Measurements from ENCODE around the gene DRAP1. TPM values are rescaled to one million over a fixed set of nuclear protein-coding genes. Genes with fewer than 3 reads are reported as not detected.

The DRAP1 gene
- total and polyA plus RNA-seq, 2 experiments from 2014 or later: 121 to 294 TPM

- Mint-ChIP-seq H3K4me1 (peaks cover 22% of the 10 kb centered on the region), H3K4me3 (no peak overlapping the region; the same call in 2 of the 3 replicates), H3K9me3 (peaks cover 2% of the 10 kb centered on the region; the same call in 1 of the 3 replicates), H3K36me3 (ENCODE audit: low read depth) (peaks cover 9% of the 10 kb centered on the region), H3K27me3 (ENCODE audit: insufficient read depth, low read depth, poor library complexity) (peaks cover 40% of the 10 kb centered on the region), H3K27ac (no peak overlapping the region)
- Histone ChIP-seq H3K27ac (ENCODE audit: low read depth) (no peak overlapping the region), H3K36me3 (ENCODE audit: insufficient read depth) (no peaks in the 10 kb centered on the region), H4K20me1 (replicated peaks; ENCODE audit: insufficient read depth) (peaks cover 7% of the 10 kb centered on the region), H3K79me2 (replicated peaks; ENCODE audit: insufficient read depth) (peaks cover 4% of the 10 kb centered on the region), H2AFZ (no peak overlapping the region), H3K4me1 (ENCODE audit: insufficient read depth) (peaks cover 19% of the 10 kb centered on the region), H3K9me2 (ENCODE audit: insufficient read depth) (no peaks in the 10 kb centered on the region), H3K4me3 (no peak overlapping the region), H3K27me3 (ENCODE audit: insufficient read depth) (peaks cover 34% of the 10 kb centered on the region), H3F3A (replicated peaks; ENCODE audit: low read depth) (peaks cover 15% of the 10 kb centered on the region), H3K4me2 (no peak overlapping the region)
- TF ChIP-seq REST (IDR thresholded peaks at IDR 0.05; ENCODE audit: unreplicated experiment) (no peak), ZNF462 (CRISPR knock-in tag; IDR thresholded peaks at IDR 0.05) (no peak), CREB1 (CRISPR knock-in tag; IDR thresholded peaks at IDR 0.05; ENCODE audit: low read depth) (no peak), ZNF114 (CRISPR knock-in tag; IDR thresholded peaks at IDR 0.05) (no peak), EZH2phosphoT487 (IDR thresholded peaks at IDR 0.05; ENCODE audit: unreplicated experiment) (no peak), STAT1 (IDR thresholded peaks at IDR 0.05; ENCODE audit: unreplicated experiment) (no peak), ZNF331 (CRISPR knock-in tag; IDR thresholded peaks at IDR 0.05; ENCODE audit: low read depth) (no peak), POLR2AphosphoS5 (IDR thresholded peaks at IDR 0.05; ENCODE audit: low read depth) (no peak), JUNB (IDR thresholded peaks at IDR 0.05; ENCODE audit: unreplicated experiment) (no peak), NANOG (IDR thresholded peaks at IDR 0.05; ENCODE audit: borderline replicate concordance) (no peak), EZH2 (IDR thresholded peaks at IDR 0.05; ENCODE audit: low read depth, unreplicated experiment) (no peak), ETS1 (IDR thresholded peaks at IDR 0.05) (no peak), CTCF (conservative IDR thresholded peaks at IDR 0.05; ENCODE audit: low read depth in 2 of 2) (no peak)
- ATAC-seq (no peak), DNase-seq (ENCODE audit: low spot score) (no peak)
Observed at GRCh38 chr11:65895482-65895981, 23.7 kb upstream of the DRAP1 start.
